HCT116 (cell line): ENCODE data around the gene CES1.
"Not testable (repeated sequence)": the region's sequence is repeated elsewhere in the genome, so short reads cannot be mapped to it uniquely, and the experiment has no call there.

Experiments
- CEBPB ChIP-seq: IDR thresholded peaks from 2 replicates; pipeline ENCODE4 v1.6.1; 2012; ENCODE audit warnings: low read depth
- CTCF ChIP-seq, 3 experiments: fragments of 200-600 bp in 1 of 3; sonication (generic) in 1 of 3; IDR thresholded peaks in 2 of 3; conservative IDR thresholded peaks in 1 of 3; 2 replicates each; pipeline ENCODE4 v1.5.1; 2012 to 2017; ENCODE audit warnings: low read depth in 2 of 3, low read length in 2 of 3, antibody characterized with exemption in 1 of 3, borderline replicate concordance in 1 of 3, control low read depth in 1 of 3, mild to moderate bottlenecking in 1 of 3, mixed read lengths in 1 of 3, mixed run types in 1 of 3, moderate library complexity in 1 of 3; ENCODE audit not compliant: insufficient read depth in 1 of 3
- EGR1 ChIP-seq: IDR thresholded peaks from 2 replicates; pipeline ENCODE4 v1.6.1; 2012; ENCODE audit warnings: low read depth
- EZH2 ChIP-seq: fragments of 200-600 bp; sonication (generic); IDR thresholded peaks from 2 replicates; pipeline ENCODE4 v1.6.1; 2017; ENCODE audit warnings: antibody characterized with exemption, mixed run types
- EZH2phosphoT487 ChIP-seq: fragments of 200-600 bp; IDR thresholded peaks from 2 replicates; pipeline ENCODE4 v1.6.1; 2018; ENCODE audit warnings: antibody characterized with exemption, borderline replicate concordance
- MAX ChIP-seq: IDR thresholded peaks from 2 replicates; pipeline ENCODE4 v1.6.1; 2012
- POLR2A ChIP-seq: IDR thresholded peaks from 2 replicates; pipeline ENCODE4 v1.7.0; 2011; ENCODE audit warnings: borderline replicate concordance; ENCODE audit not compliant: insufficient read depth, insufficient read length; ENCODE audit errors: extremely low read depth
- POLR2AphosphoS5 ChIP-seq: IDR thresholded peaks from 2 replicates; pipeline ENCODE4 v1.6.1; 2011; ENCODE audit warnings: mild to moderate bottlenecking, low read depth, low read length, moderate library complexity
- REST ChIP-seq: IDR thresholded peaks from 2 replicates; pipeline ENCODE4 v1.6.1; 2012; ENCODE audit warnings: low read depth
- SIN3A ChIP-seq: IDR thresholded peaks from 2 replicates; pipeline ENCODE4 v1.6.1; 2012; ENCODE audit warnings: low read depth
- YY1 ChIP-seq: IDR thresholded peaks from 2 replicates; pipeline ENCODE4 v1.6.1; 2011; ENCODE audit warnings: low read length, low read depth, moderate library complexity, mild to moderate bottlenecking; ENCODE audit not compliant: insufficient replicate concordance; ENCODE audit errors: extremely low read depth

- not testable (repeated sequence) for TF ChIP-seq POLR2A; CEBPB; CTCF (IDR thresholded peaks at IDR 0.05 in 2 of 3, conservative IDR thresholded peaks at IDR 0.05 in 1 of 3; ENCODE audit: borderline replicate concordance in 1 of 3, insufficient read depth in 1 of 3, low read depth in 2 of 3, low read length in 2 of 3); MAX; EZH2; EGR1; EZH2phosphoT487; POLR2AphosphoS5; REST; YY1; SIN3A
These were observed 24.8 kb upstream of the CES1 start for GRCh38 chr16:55857650-55858049.
